Measurements from ENCODE around the gene GFER.

- TF ChIP-seq NR2C1 (IDR thresholded peaks at IDR 0.05) = no peak
- no peak for TF ChIP-seq POLR2A (IDR thresholded peaks at IDR 0.05; ENCODE audit: low read depth, low read length)
- no peak for TF ChIP-seq MTA3 (IDR thresholded peaks at IDR 0.05; ENCODE audit: borderline replicate concordance, low read length)
- no peak for TF ChIP-seq POLR2AphosphoS5 (IDR thresholded peaks at IDR 0.05; ENCODE audit: low read length)
- no peak for TF ChIP-seq EP300 (IDR thresholded peaks at IDR 0.05; ENCODE audit: borderline replicate concordance in 1 of 2, control insufficient read depth in 1 of 2, low read depth in 2 of 2, low read length in 2 of 2)
- no peak for TF ChIP-seq RCOR1 (conservative IDR thresholded peaks at IDR 0.05; ENCODE audit: low read depth, low read length)
Observed at GRCh38 chr16:2033057-2033908, 49.3 kb downstream of the GFER start.
